ENCODE results near the gene CRISP2. TPM values are rescaled to one million over a fixed set of nuclear protein-coding genes. Genes with fewer than 3 reads are reported as not detected.

Gene CRISP2
- total and polyA plus RNA-seq, 2 of the 8 experiments (the other 6 are each of a cell fraction or from before 2014, with no cell fraction given) = 0.06 TPM; not detected in 1

DNA sequence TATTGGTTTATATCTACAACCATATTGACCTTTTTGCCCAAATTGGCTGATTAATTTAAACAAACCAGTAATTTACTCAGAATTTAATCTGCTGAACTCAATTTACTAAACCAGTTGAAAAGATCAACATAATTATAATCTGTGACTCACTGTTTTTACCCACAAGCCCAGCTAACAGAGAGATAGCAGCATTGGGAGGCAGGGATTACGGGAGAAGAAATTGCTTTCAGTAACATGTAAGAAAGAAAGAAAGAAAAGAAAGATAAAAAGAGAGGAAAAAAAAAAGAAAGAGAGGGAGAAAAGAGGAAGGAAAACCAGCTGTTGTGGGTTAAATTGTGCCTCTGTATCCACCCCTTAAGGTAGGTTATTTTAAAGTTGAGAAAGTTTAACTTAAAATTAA lies 63.4 kb downstream of the CRISP2 start:
- no peak overlapping the region for H3K4me2 ChIP-seq (ENCODE audit: insufficient read depth in 1 of 2, low read depth in 2 of 2, low read length in 2 of 2)
- no peak overlapping the region for H2BK20ac ChIP-seq (ENCODE audit: low read length)
- ChIA-PET POLR2A (ENCODE audit: partially characterized antibody) (no interaction called here), CTCF (ENCODE audit: partially characterized antibody) (no interaction called here)
- no peak overlapping the region for H3K4me3 ChIP-seq (ENCODE audit: extremely low read depth in 1 of 4, insufficient read depth in 2 of 4, low read depth in 3 of 4, low read length in 4 of 4)
- no peaks in the 10 kb centered on the region for H3K4me1 ChIP-seq (replicated peaks in 1 of 4; ENCODE audit: control insufficient read depth in 3 of 4, insufficient read depth in 4 of 4, low read length in 3 of 4)
- no peak overlapping the region for H3K18ac ChIP-seq (ENCODE audit: extremely low read depth, low read length)
- no peaks in the 10 kb centered on the region for H3K27me3 ChIP-seq (replicated peaks in 1 of 4; ENCODE audit: control insufficient read depth in 3 of 4, extremely low read depth in 1 of 4, insufficient read depth in 3 of 4, low read length in 3 of 4)
- 100% methylated on average over 1 of the region's 1 CpG; no CpG with 5 or more reads in 1 of the 2 experiments for WGBS, 2 experiments (ENCODE audit: extremely low coverage in 1 of 2, insufficient coverage in 1 of 2, insufficient read length in 1 of 2, insufficient replicate concordance in 2 of 2, low coverage in 1 of 2, low lambda C conversion rate in 2 of 2, missing lambda C conversion rate in 1 of 2)
- H2AK5ac ChIP-seq (ENCODE audit: low read depth, low read length) = no peak overlapping the region
- no peak overlapping the region for H3K14ac ChIP-seq (ENCODE audit: insufficient read length)
- TF ChIP-seq NRF1 (IDR thresholded peaks at IDR 0.05; ENCODE audit: low read depth, low read length) = no peak
- no peak for TF ChIP-seq ATF2 (IDR thresholded peaks at IDR 0.05; ENCODE audit: low read length)
- TF ChIP-seq HDAC6 (IDR thresholded peaks at IDR 0.05; ENCODE audit: low read depth, low read length) = no peak
- TF ChIP-seq, protein P1, sequence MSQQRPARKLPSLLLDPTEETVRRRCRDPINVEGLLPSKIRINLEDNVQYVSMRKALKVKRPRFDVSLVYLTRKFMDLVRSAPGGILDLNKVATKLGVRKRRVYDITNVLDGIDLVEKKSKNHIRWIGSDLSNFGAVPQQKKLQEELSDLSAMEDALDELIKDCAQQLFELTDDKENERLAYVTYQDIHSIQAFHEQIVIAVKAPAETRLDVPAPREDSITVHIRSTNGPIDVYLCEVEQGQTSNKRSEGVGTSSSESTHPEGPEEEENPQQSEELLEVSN (IDR thresholded peaks at IDR 0.05) = no peak
- TF ChIP-seq, protein P2, sequence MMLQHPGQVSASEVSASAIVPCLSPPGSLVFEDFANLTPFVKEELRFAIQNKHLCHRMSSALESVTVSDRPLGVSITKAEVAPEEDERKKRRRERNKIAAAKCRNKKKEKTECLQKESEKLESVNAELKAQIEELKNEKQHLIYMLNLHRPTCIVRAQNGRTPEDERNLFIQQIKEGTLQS (IDR thresholded peaks at IDR 0.05; ENCODE audit: insufficient read depth, low read depth, low read length) = no peak
- TF ChIP-seq CHD1 (IDR thresholded peaks at IDR 0.05; ENCODE audit: low read depth, low read length) = no peak
- no peak for TF ChIP-seq RNF2 (IDR thresholded peaks at IDR 0.05; ENCODE audit: borderline replicate concordance, low read depth, low read length, missing control alignments, poor library complexity, severe bottlenecking)
- TF ChIP-seq CREB1 (IDR thresholded peaks at IDR 0.05) = no peak
- no peak for TF ChIP-seq CHD2 (IDR thresholded peaks at IDR 0.05; ENCODE audit: low read length)
- TF ChIP-seq KDM1A (IDR thresholded peaks at IDR 0.05; ENCODE audit: borderline replicate concordance, low read length) = no peak
- TF ChIP-seq GABPA (IDR thresholded peaks at IDR 0.05; ENCODE audit: borderline replicate concordance, insufficient read depth, low read length) = no peak
- no peak for DNase-seq (ENCODE audit: low read depth in 1 of 2, low spot score in 2 of 2)
- no peak overlapping the region for H4K5ac ChIP-seq (ENCODE audit: insufficient read length, low read depth, low read length)
- no peak overlapping the region for H2BK5ac ChIP-seq (ENCODE audit: low read depth, low read length)
- H3K9me3 ChIP-seq (ENCODE audit: insufficient read depth in 2 of 2, low read depth in 1 of 2, low read length in 1 of 2) = no peaks in the 10 kb centered on the region
- H3K9ac ChIP-seq (replicated peaks in 1 of 4; ENCODE audit: extremely low read depth in 1 of 4, low read depth in 3 of 4, low read length in 3 of 4) = no peak overlapping the region
- no peaks in the 10 kb centered on the region for H4K20me1 ChIP-seq (replicated peaks in 1 of 2; ENCODE audit: control insufficient read depth in 1 of 2, insufficient read depth in 2 of 2, low read length in 2 of 2)
- FAIRE-seq = no peak
- no peak overlapping the region for H2BK120ac ChIP-seq (replicated peaks; ENCODE audit: low read depth, low read length)
- no peak overlapping the region for H4K8ac ChIP-seq (ENCODE audit: extremely low read depth, insufficient read depth, low read length)
- no peaks in the 10 kb centered on the region for H3K36me3 ChIP-seq (ENCODE audit: control insufficient read depth in 2 of 4, insufficient read depth in 4 of 4, low read length in 3 of 4)
- no peaks in the 10 kb centered on the region for H3K23me2 ChIP-seq (ENCODE audit: low read depth, low read length)
- no peak overlapping the region for H3K4ac ChIP-seq (replicated peaks; ENCODE audit: insufficient read length, low read depth, low read length)
- no peak overlapping the region for H2BK12ac ChIP-seq (ENCODE audit: low read depth, low read length)
- no peaks in the 10 kb centered on the region for H3K79me2 ChIP-seq (ENCODE audit: control insufficient read depth in 1 of 2, insufficient read depth in 2 of 2, low read length in 2 of 2)
- H3K79me1 ChIP-seq (ENCODE audit: low read depth, low read length) = no peaks in the 10 kb centered on the region
- H2BK15ac ChIP-seq (ENCODE audit: low read length) = no peak overlapping the region
- H2AFZ ChIP-seq (ENCODE audit: low read length) = no peak overlapping the region
- no peak overlapping the region for H3K27ac ChIP-seq (ENCODE audit: low read depth, low read length)
- no peak overlapping the region for H4K91ac ChIP-seq (replicated peaks; ENCODE audit: insufficient read length, low read length)
- H3K23ac ChIP-seq (ENCODE audit: insufficient read length) = no peak overlapping the region
- H3K56ac ChIP-seq (replicated peaks; ENCODE audit: insufficient read length, low read depth, low read length) = no peak overlapping the region

Data from H1 (cell line).